ENCODE measurements around the gene IGF2BP1. TPM values are rescaled to one million over a fixed set of nuclear protein-coding genes. Genes with fewer than 3 reads are reported as not detected.

The IGF2BP1 gene
- total RNA-seq, 1 experiment from 2014 or later = 1.3 TPM

- ChIA-PET POLR2A (ENCODE audit: unreplicated experiment) (no interaction called here), CTCF (no interaction called here)
- BruUV-seq (replicated peaks) = no TSS peak
Observed at GRCh38 chr17:49050611-49051010, 53.4 kb downstream of the IGF2BP1 start.

GRCh38 chr17:49051269-49051668 lies 54.1 kb downstream of the IGF2BP1 start:
- no TSS peak for BruUV-seq (replicated peaks)
- H3K36me3 ChIP-seq (ENCODE audit: low read depth, low read length) = no peaks in the 10 kb centered on the region
- intact Hi-C loops (cut with micrococcal nuclease) = no loop called here
- H3K4me2 ChIP-seq (ENCODE audit: low read length) = no peak overlapping the region
- no peak for ATAC-seq
- no peaks in the 10 kb centered on the region for H3K9me3 ChIP-seq (ENCODE audit: low read length)
- DNase-seq = no peak
- no peaks in the 10 kb centered on the region for H3K27me3 ChIP-seq (ENCODE audit: low read length)
- no peaks in the 10 kb centered on the region for H3K9me2 ChIP-seq (replicated peaks; ENCODE audit: low read length)
- no peak overlapping the region for H3K27ac ChIP-seq (ENCODE audit: low read length)
- POLR2A ChIA-PET (ENCODE audit: unreplicated experiment) = no interaction called here
- CTCF ChIA-PET = no interaction called here
- H3K4me3 ChIP-seq (ENCODE audit: low read length) = no peak overlapping the region
- no peaks in the 10 kb centered on the region for H3K4me1 ChIP-seq (ENCODE audit: insufficient read depth, low read length)
- no peaks in the 10 kb centered on the region for H3K79me2 ChIP-seq (ENCODE audit: low read length)
- no peak overlapping the region for H3K9ac ChIP-seq (ENCODE audit: low read length)
- no peaks in the 10 kb centered on the region for H4K20me1 ChIP-seq (ENCODE audit: low read length)
- TF ChIP-seq EZH2 (IDR thresholded peaks at IDR 0.05; ENCODE audit: low read length, unreplicated experiment) = no peak
- no peak for TF ChIP-seq EZH2phosphoT487 (IDR thresholded peaks at IDR 0.05; ENCODE audit: borderline replicate concordance, low read length)
- H3F3A ChIP-seq (ENCODE audit: low read length, unreplicated experiment) = no peaks in the 10 kb centered on the region
- H2AFZ ChIP-seq (ENCODE audit: low read length) = no peak overlapping the region

More at GRCh38 chr17:49050611-49051010, 53.4 kb downstream of the IGF2BP1 start:
- Histone ChIP-seq H3K4me2 (ENCODE audit: low read length) (no peak overlapping the region), H3K4me3 (ENCODE audit: low read length) (no peak overlapping the region), H3K27ac (ENCODE audit: low read length) (no peak overlapping the region), H4K20me1 (ENCODE audit: low read length) (no peaks in the 10 kb centered on the region), H2AFZ (ENCODE audit: low read length) (no peak overlapping the region), H3K9me2 (replicated peaks; ENCODE audit: low read length) (no peaks in the 10 kb centered on the region), H3K27me3 (ENCODE audit: low read length) (no peaks in the 10 kb centered on the region), H3K4me1 (ENCODE audit: insufficient read depth, low read length) (peaks cover 3% of the 10 kb centered on the region), H3F3A (ENCODE audit: low read length, unreplicated experiment) (no peaks in the 10 kb centered on the region), H3K79me2 (ENCODE audit: low read length) (no peaks in the 10 kb centered on the region), H3K9ac (ENCODE audit: low read length) (no peak overlapping the region), H3K36me3 (ENCODE audit: low read depth, low read length) (no peaks in the 10 kb centered on the region), H3K9me3 (ENCODE audit: low read length) (no peaks in the 10 kb centered on the region)
- DNase-seq (no peak), ATAC-seq (no peak)
- intact Hi-C loops (cut with micrococcal nuclease) = no loop called here
- no peak for TF ChIP-seq EZH2 (IDR thresholded peaks at IDR 0.05; ENCODE audit: low read length, unreplicated experiment)
- TF ChIP-seq EZH2phosphoT487 (IDR thresholded peaks at IDR 0.05; ENCODE audit: borderline replicate concordance, low read length) = no peak
- TF ChIP-seq, protein P1, sequence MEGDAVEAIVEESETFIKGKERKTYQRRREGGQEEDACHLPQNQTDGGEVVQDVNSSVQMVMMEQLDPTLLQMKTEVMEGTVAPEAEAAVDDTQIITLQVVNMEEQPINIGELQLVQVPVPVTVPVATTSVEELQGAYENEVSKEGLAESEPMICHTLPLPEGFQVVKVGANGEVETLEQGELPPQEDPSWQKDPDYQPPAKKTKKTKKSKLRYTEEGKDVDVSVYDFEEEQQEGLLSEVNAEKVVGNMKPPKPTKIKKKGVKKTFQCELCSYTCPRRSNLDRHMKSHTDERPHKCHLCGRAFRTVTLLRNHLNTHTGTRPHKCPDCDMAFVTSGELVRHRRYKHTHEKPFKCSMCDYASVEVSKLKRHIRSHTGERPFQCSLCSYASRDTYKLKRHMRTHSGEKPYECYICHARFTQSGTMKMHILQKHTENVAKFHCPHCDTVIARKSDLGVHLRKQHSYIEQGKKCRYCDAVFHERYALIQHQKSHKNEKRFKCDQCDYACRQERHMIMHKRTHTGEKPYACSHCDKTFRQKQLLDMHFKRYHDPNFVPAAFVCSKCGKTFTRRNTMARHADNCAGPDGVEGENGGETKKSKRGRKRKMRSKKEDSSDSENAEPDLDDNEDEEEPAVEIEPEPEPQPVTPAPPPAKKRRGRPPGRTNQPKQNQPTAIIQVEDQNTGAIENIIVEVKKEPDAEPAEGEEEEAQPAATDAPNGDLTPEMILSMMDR (conservative IDR thresholded peaks at IDR 0.05; ENCODE audit: low read depth, low read length) = no peak

DNA sequence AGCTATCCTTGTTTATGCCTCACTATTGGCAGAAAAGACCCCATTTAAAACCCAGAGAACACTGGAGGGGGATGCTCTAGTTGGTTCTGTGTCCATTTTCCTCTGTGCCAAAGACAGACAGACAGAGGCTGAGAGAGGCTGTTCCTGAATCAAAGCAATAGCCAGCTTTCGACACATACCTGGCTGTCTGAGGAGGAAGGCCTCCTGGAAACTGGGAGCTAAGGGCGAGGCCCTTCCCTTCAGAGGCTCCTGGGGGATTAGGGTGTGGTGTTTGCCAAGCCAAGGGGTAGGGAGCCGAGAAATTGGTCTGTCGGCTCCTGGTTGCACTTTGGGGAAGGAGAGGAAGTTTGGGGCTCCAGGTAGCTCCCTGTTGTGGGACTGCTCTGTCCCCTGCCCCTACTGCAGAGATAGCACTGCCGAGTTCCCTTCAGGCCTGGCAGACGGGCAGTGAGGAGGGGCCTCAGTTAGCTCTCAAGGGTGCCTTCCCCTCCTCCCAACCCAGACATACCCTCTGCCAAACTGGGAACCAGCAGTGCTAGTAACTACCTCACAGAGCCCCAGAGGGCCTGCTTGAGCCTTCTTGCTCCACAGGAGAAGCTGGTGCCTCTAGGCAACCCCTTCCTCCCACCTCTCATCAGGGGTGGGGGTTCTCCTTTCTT lies 56.1 kb downstream of the IGF2BP1 start:
- Histone ChIP-seq H3K4me3 (ENCODE audit: low read length) (no peak overlapping the region), H3K36me3 (ENCODE audit: low read depth, low read length) (no peaks in the 10 kb centered on the region), H3K4me1 (ENCODE audit: insufficient read depth, low read length) (no peaks in the 10 kb centered on the region), H3K9ac (ENCODE audit: low read length) (no peak overlapping the region), H4K20me1 (ENCODE audit: low read length) (no peaks in the 10 kb centered on the region), H3K4me2 (ENCODE audit: low read length) (no peak overlapping the region), H3K27ac (ENCODE audit: low read length) (no peak overlapping the region), H3K27me3 (ENCODE audit: low read length) (no peaks in the 10 kb centered on the region), H3K79me2 (ENCODE audit: low read length) (no peaks in the 10 kb centered on the region), H3K9me3 (ENCODE audit: low read length) (no peaks in the 10 kb centered on the region), H3F3A (ENCODE audit: low read length, unreplicated experiment) (no peaks in the 10 kb centered on the region), H3K9me2 (replicated peaks; ENCODE audit: low read length) (no peaks in the 10 kb centered on the region), H2AFZ (ENCODE audit: low read length) (no peak overlapping the region)
- POLR2A ChIA-PET (ENCODE audit: unreplicated experiment) = interaction anchor here (0.7 kb wide), 1 partner anchor 108 kb away, joined by 4 read pairs; no protein-coding TSS in a partner anchor
- peak; percentile 15; the same call in 1 of the 2 replicates for ATAC-seq
- CTCF ChIA-PET = interaction anchor here (0.6 to 0.7 kb wide), 3 partner anchors 17 to 534 kb away, joined by 3 to 4 read pairs (median 3); partner anchors contain the start of gene ATP5MC1
- TF ChIP-seq, protein P1 (conservative IDR thresholded peaks at IDR 0.05; ENCODE audit: low read depth, low read length) = no peak
- TF ChIP-seq EZH2 (IDR thresholded peaks at IDR 0.05; ENCODE audit: low read length, unreplicated experiment) = no peak
- TF ChIP-seq EZH2phosphoT487 (IDR thresholded peaks at IDR 0.05; ENCODE audit: borderline replicate concordance, low read length) = no peak
- no peak for DNase-seq
- intact Hi-C loops (cut with micrococcal nuclease) = no loop called here
- no TSS peak for BruUV-seq (replicated peaks)
